ENCODE measurements around the gene FRAS1.
"Not testable (repeated sequence)": the region's sequence is repeated elsewhere in the genome, so short reads cannot be mapped to it uniquely, and the experiment has no call there.

The FRAS1 gene

GRCh38 chr4:78519962-78520361 is 462.8 kb downstream of the FRAS1 start:
- DNase-seq: no peak

- DNase-seq: no peak
Observed at GRCh38 chr4:78520808-78521226, 463.7 kb downstream of the FRAS1 start.

GRCh38 chr4:78524009-78524408 is 466.9 kb downstream of the FRAS1 start:
- DNase-seq: no peak

GRCh38 chr4:78525559-78525958 is 468.4 kb downstream of the FRAS1 start:
- no peak for DNase-seq

GRCh38 chr4:78527103-78527502 is 470.0 kb downstream of the FRAS1 start:
- no peak for DNase-seq

GRCh38 chr4:78527555-78527954 is 470.4 kb downstream of the FRAS1 start:
- no peak for DNase-seq

GRCh38 chr4:78528327-78528726 is 471.2 kb downstream of the FRAS1 start:
- DNase-seq: no peak

GRCh38 chr4:78529569-78530209 is 472.6 kb downstream of the FRAS1 start:
- DNase-seq: no peak

- DNase-seq: no peak
Observed at GRCh38 chr4:78532046-78532445, 474.9 kb downstream of the FRAS1 start.

- no peak for DNase-seq
Observed at GRCh38 chr4:78533854-78534253, 476.7 kb downstream of the FRAS1 start.

- no peak for DNase-seq
Observed at GRCh38 chr4:78534286-78534955, 477.3 kb downstream of the FRAS1 start.

GRCh38 chr4:78542373-78542772 is 485.2 kb downstream of the FRAS1 start:
- no peak for DNase-seq

- no peak for DNase-seq
Observed at GRCh38 chr4:78543424-78544125, 486.5 kb downstream of the FRAS1 start.

GRCh38 chr4:78544678-78545077 is 487.6 kb downstream of the FRAS1 start:
- DNase-seq: no peak

GRCh38 chr4:78545275-78546246 is 488.4 kb downstream of the FRAS1 start:
- no peak for DNase-seq

GRCh38 chr4:78547899-78548298 is 490.8 kb downstream of the FRAS1 start:
- not testable (repeated sequence) for DNase-seq

- not testable (repeated sequence) for DNase-seq
Observed at GRCh38 chr4:78548889-78549288, 491.8 kb downstream of the FRAS1 start.

GRCh38 chr4:78551420-78552351 is 494.6 kb downstream of the FRAS1 start, which contains the start of gene ANXA3:
ANXA3 (plus strand) TSS chr4:78551770; CDS start chr4:78554474, 2,704 bp downstream.
- peak; percentile 7 for DNase-seq

- no peak for DNase-seq
Observed at GRCh38 chr4:78552389-78553042, 495.4 kb downstream of the FRAS1 start.

- no peak for DNase-seq
Observed at GRCh38 chr4:78553043-78553396, 495.9 kb downstream of the FRAS1 start.

- DNase-seq: no peak
Observed at GRCh38 chr4:78553529-78554060, 496.5 kb downstream of the FRAS1 start.

Data from NCI-H1092 treated with DMSO at 0.1 percent for 48 hours (cell line).